IMR-90 (cell line): ENCODE data around the gene ZNF48. TPM values are rescaled to one million over a fixed set of nuclear protein-coding genes. Genes with fewer than 3 reads are reported as not detected.

Experiments
- ATAC-seq: fragments of 200-7000 bp; cut with Tn5 transposase; 2 replicates; pipeline ENCODE4 v1.9.1; 2020; ENCODE audit warnings: low read depth, mild to moderate bottlenecking, moderate library complexity
- BruUV-seq: library from RNA; stranded (reverse); fragments of 400-500 nt; replicated peaks from 2 replicates; lab custom pipeline; 2021; lab: Mats Ljungman, UMichigan
- CTCF ChIA-PET: fragments of 300-600 bp; formaldehyde crosslinking; extraction: SDS; loops from one replicate; lab custom pipeline; 2021; ENCODE audit warnings: antibody characterized with exemption; lab: Yijun Ruan, JAX
- POLR2A ChIA-PET: fragments of 300-600 bp; sonication (Branson Sonifier 250); formaldehyde crosslinking; loops from one replicate; lab custom pipeline; 2022; ENCODE audit warnings: antibody characterized with exemption; ENCODE audit not compliant: unreplicated experiment; lab: Charles Lee
- DNase-seq: peaks from one replicate; pipeline ENCODE4 v3.0.0; 2013
- H2AFZ ChIP-seq: replicated peaks from 2 replicates; pipeline ENCODE3; 2013; ENCODE audit warnings: low read length, mild to moderate bottlenecking; ENCODE audit not compliant: poor library complexity
- H2AK5ac ChIP-seq: 2 replicates; pipeline ENCODE4 v1.6.1; 2013; ENCODE audit warnings: low read depth, low read length, inconsistent platforms
- H2AK9ac ChIP-seq: replicated peaks from 2 replicates; pipeline ENCODE3; 2013; ENCODE audit warnings: mild to moderate bottlenecking, low read depth, low read length, moderate library complexity; ENCODE audit not compliant: poor library complexity
- H2BK120ac ChIP-seq: 2 replicates; pipeline ENCODE4 v1.6.1; 2013; ENCODE audit warnings: low read depth, low read length, inconsistent platforms
- H2BK15ac ChIP-seq: 3 replicates; pipeline ENCODE4 v1.6.1; 2013; ENCODE audit warnings: low read depth, low read length, inconsistent platforms
- H2BK20ac ChIP-seq: 2 replicates; pipeline ENCODE4 v1.6.1; 2013; ENCODE audit warnings: low read depth, mild to moderate bottlenecking, inconsistent platforms, low read length, moderate library complexity
- H2BK5ac ChIP-seq: 2 replicates; pipeline ENCODE4 v1.6.1; 2013; ENCODE audit warnings: mild to moderate bottlenecking, low read depth, low read length, inconsistent platforms; ENCODE audit not compliant: poor library complexity, severe bottlenecking
- H3K14ac ChIP-seq: replicated peaks from 2 replicates; pipeline ENCODE4 v1.6.1; 2013; ENCODE audit warnings: low read depth, low read length, inconsistent platforms
- H3K18ac ChIP-seq: 2 replicates; pipeline ENCODE4 v1.6.1; 2013; ENCODE audit warnings: low read depth, low read length, control low read depth
- H3K23ac ChIP-seq: 2 replicates; pipeline ENCODE4 v1.6.1; 2013; ENCODE audit warnings: low read depth, low read length, inconsistent platforms
- H3K27ac ChIP-seq: 2 replicates; pipeline ENCODE4 v1.5.1; 2013; ENCODE audit warnings: mild to moderate bottlenecking, control low read depth, low read length; ENCODE audit not compliant: insufficient read depth
- H3K27me3 ChIP-seq: 2 replicates; pipeline ENCODE4 v1.6.1; 2013; ENCODE audit warnings: low read length; ENCODE audit not compliant: control insufficient read depth, insufficient read depth
- H3K36me3 ChIP-seq: 2 replicates; pipeline ENCODE4 v1.6.1; 2013; ENCODE audit warnings: low read length, mixed read lengths; ENCODE audit not compliant: control insufficient read depth, insufficient read depth
- H3K4ac ChIP-seq: 2 replicates; pipeline ENCODE4 v1.6.1; 2013; ENCODE audit warnings: low read depth, low read length, inconsistent platforms
- H3K4me1 ChIP-seq: 2 replicates; pipeline ENCODE4 v1.6.1; 2013; ENCODE audit warnings: low read length, mixed read lengths; ENCODE audit not compliant: control insufficient read depth, insufficient read depth
- H3K4me2 ChIP-seq: 2 replicates; pipeline ENCODE4 v1.6.1; 2013; ENCODE audit warnings: low read depth, mild to moderate bottlenecking, control low read depth, low read length, moderate library complexity
- H3K4me3 ChIP-seq: 2 replicates; pipeline ENCODE4 v1.5.1; 2013; ENCODE audit warnings: low read depth, mild to moderate bottlenecking, control low read depth, low read length, moderate library complexity; ENCODE audit not compliant: insufficient read depth
- H3K56ac ChIP-seq: 2 replicates; pipeline ENCODE4 v1.6.1; 2013; ENCODE audit warnings: low read length, inconsistent platforms; ENCODE audit not compliant: insufficient read depth; ENCODE audit errors: extremely low read depth
- H3K79me1 ChIP-seq, 2 experiments: 2 replicates each; pipeline ENCODE4 v1.6.1; 2013; ENCODE audit warnings: low read length in 2 of 2, inconsistent platforms in 1 of 2, low read depth in 1 of 2
- H3K9ac ChIP-seq: 2 replicates; pipeline ENCODE4 v1.6.1; 2013; ENCODE audit warnings: low read depth, low read length, control low read depth
- H3K9me1 ChIP-seq: 2 replicates; pipeline ENCODE4 v1.6.1; 2013; ENCODE audit warnings: low read length, inconsistent platforms; ENCODE audit not compliant: insufficient read depth
- H3K9me3 ChIP-seq: 2 replicates; pipeline ENCODE4 v1.6.1; 2013; ENCODE audit warnings: low read length; ENCODE audit not compliant: control insufficient read depth, insufficient read depth
- H4K20me1 ChIP-seq: 2 replicates; pipeline ENCODE4 v1.6.1; 2013; ENCODE audit warnings: low read length, inconsistent platforms; ENCODE audit not compliant: insufficient read depth
- H4K5ac ChIP-seq: 2 replicates; pipeline ENCODE4 v1.6.1; 2013; ENCODE audit warnings: mild to moderate bottlenecking, low read depth, low read length, control low read depth
- H4K8ac ChIP-seq, 2 experiments: 2 replicates each; pipeline ENCODE4 v1.6.1; 2013; ENCODE audit warnings: low read depth in 2 of 2, low read length in 2 of 2, control low read depth in 1 of 2, inconsistent platforms in 1 of 2
- H4K91ac ChIP-seq: 2 replicates; pipeline ENCODE4 v1.6.1; 2013; ENCODE audit warnings: low read depth, low read length, inconsistent platforms; ENCODE audit not compliant: insufficient read depth
- BHLHE40 ChIP-seq: fragments of 150-350 bp; IDR thresholded peaks from 2 replicates; pipeline ENCODE4 v1.6.1; 2016; ENCODE audit warnings: mild to moderate bottlenecking, low read depth, low read length
- CEBPB ChIP-seq: IDR thresholded peaks from 2 replicates; pipeline ENCODE4 v1.6.1; 2012; ENCODE audit warnings: low read depth, low read length, improper control_type of control experiment
- CHD1 ChIP-seq: IDR thresholded peaks from 2 replicates; pipeline ENCODE4 v1.6.1; 2012; ENCODE audit warnings: low read depth, low read length, improper control_type of control experiment
- FOS ChIP-seq: fragments of 150-350 bp; IDR thresholded peaks from 2 replicates; pipeline ENCODE4 v1.6.1; 2016; ENCODE audit warnings: low read depth, low read length
- MAFK ChIP-seq: IDR thresholded peaks from 2 replicates; pipeline ENCODE4 v1.6.1; 2012; ENCODE audit warnings: low read depth, low read length, improper control_type of control experiment
- MAZ ChIP-seq: IDR thresholded peaks from 2 replicates; pipeline ENCODE4 v1.6.1; 2012; ENCODE audit warnings: low read depth, mild to moderate bottlenecking, low read length, improper control_type of control experiment, moderate library complexity, borderline replicate concordance
- MXI1 ChIP-seq: IDR thresholded peaks from 2 replicates; pipeline ENCODE4 v1.6.1; 2012; ENCODE audit warnings: low read depth, mild to moderate bottlenecking, low read length, moderate library complexity, borderline replicate concordance
- NFE2L2 ChIP-seq: fragments of 150-350 bp; IDR thresholded peaks from 2 replicates; pipeline ENCODE4 v1.6.1; 2016; ENCODE audit warnings: low read depth, mild to moderate bottlenecking, low read length
- POLR2A ChIP-seq: IDR thresholded peaks from 2 replicates; pipeline ENCODE4 v1.6.1; 2012; ENCODE audit warnings: mild to moderate bottlenecking, low read depth, low read length
- RAD21 ChIP-seq: IDR thresholded peaks from 2 replicates; pipeline ENCODE4 v1.6.1; 2012; ENCODE audit warnings: low read length, improper control_type of control experiment
- RCOR1 ChIP-seq: IDR thresholded peaks from 2 replicates; pipeline ENCODE4 v1.6.1; 2012; ENCODE audit warnings: mild to moderate bottlenecking, low read length, improper control_type of control experiment; ENCODE audit not compliant: insufficient replicate concordance
- RFX5 ChIP-seq: IDR thresholded peaks from 2 replicates; pipeline ENCODE4 v1.8.0; 2012; ENCODE audit warnings: low read depth, mild to moderate bottlenecking, low read length, moderate library complexity
- SMC3 ChIP-seq: fragments of 150-350 bp; IDR thresholded peaks from 2 replicates; pipeline ENCODE4 v1.6.1; 2016; ENCODE audit warnings: low read depth, mild to moderate bottlenecking, antibody characterized with exemption, low read length, moderate library complexity
- WGBS, 2 experiments: methylation state at CpG; one replicate each; pipeline versions ENCODE4 v1.1.5 to v1.1.7; 2013; ENCODE audit warnings: missing lambda C conversion rate in 2 of 2; ENCODE audit not compliant: insufficient read length in 1 of 2; ENCODE audit errors: extremely low coverage in 2 of 2; 5-methylcytosine and 5-hydroxymethylcytosine counted together
- dilution Hi-C: fragments of 300-500 bp; cut with HindIII; formaldehyde crosslinking; loops from one replicate; pipeline ENCODE4 v1.14.3; 2018; ENCODE audit warnings: low sequenced_read_pairs; ENCODE audit not compliant: unreplicated experiment
- in situ Hi-C: fragments of 300-500 bp; cut with MboI; formaldehyde crosslinking; loops from 3 replicates; pipeline ENCODE4 v1.14.3; 2019; ENCODE audit warnings: low sequenced_read_pairs, inconsistent platforms, mixed read lengths
- intact Hi-C: fragments of 100-400 bp; cut with micrococcal nuclease; formaldehyde crosslinking; loops from 2 replicates; pipeline ENCODE4 v1.10.0; 2022
- polyA plus RNA-seq, 3 experiments: library from polyadenylated mRNA; depleted of rRNA; stranded (reverse); fragments of >200 nt; gene quantifications; 2 replicates each; pipeline ENCODE4 v1.2.3, GENCODE V29; 2012; ENCODE audit warnings: low replicate concordance in 1 of 3
- total RNA-seq: library from RNA; depleted of rRNA; stranded (reverse); fragments of >200 nt; gene quantifications from 2 replicates; pipeline ENCODE4 v1.2.3, GENCODE V29; 2012
- TF ChIP-seq, protein P1 (sequence below): fragments of 150-350 bp; IDR thresholded peaks from 2 replicates; pipeline ENCODE4 v1.6.1; 2016; ENCODE audit warnings: low read depth, mild to moderate bottlenecking, low read length, moderate library complexity, borderline replicate concordance
- TF ChIP-seq, protein P2 (sequence below): conservative IDR thresholded peaks from 2 replicates; pipeline ENCODE4 v1.5.1; 2012; ENCODE audit warnings: mild to moderate bottlenecking, low read depth, low read length, improper control_type of control experiment
- TF ChIP-seq, protein P3 (sequence below): fragments of 150-350 bp; IDR thresholded peaks from 2 replicates; pipeline ENCODE4 v1.6.1; 2017; ENCODE audit warnings: mild to moderate bottlenecking, antibody characterized with exemption, low read length, low read depth

The ZNF48 gene
- total and polyA plus RNA-seq, 2 of the 4 experiments (the other 2 are of a cell fraction) = 5.8 to 6.6 TPM

DNA sequence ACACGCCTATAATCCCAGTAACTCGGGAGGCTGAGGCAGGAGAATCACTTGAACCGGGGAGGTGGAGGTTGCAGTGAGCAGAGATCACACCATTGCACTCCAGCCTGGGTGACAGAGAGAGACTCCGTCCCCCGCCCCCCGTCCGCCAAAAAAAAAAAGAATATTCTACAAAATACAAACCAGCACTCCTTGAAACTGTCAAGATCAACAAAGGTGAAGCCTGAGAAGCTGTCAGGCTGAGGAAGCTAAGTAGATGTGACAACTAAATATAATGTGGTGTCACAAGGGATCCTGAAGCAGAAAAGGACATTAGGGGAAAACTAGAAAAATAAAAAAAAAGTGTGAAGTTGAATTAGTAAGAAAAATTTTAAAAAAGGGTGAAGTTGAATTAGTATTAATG, 46.3 kb upstream of the ZNF48 start:
- H3K14ac ChIP-seq = no peak overlapping the region
- no peak overlapping the region for H4K91ac ChIP-seq
- no peaks in the 10 kb centered on the region for H3K27me3 ChIP-seq
- no TSS peak for BruUV-seq
- in situ Hi-C loops (no loop called here), intact Hi-C loops (no loop called here), dilution Hi-C loops (no loop called here)
- H2BK15ac ChIP-seq = no peak overlapping the region
- H2AFZ ChIP-seq = no peak overlapping the region
- H4K8ac ChIP-seq = no peak overlapping the region
- no peak overlapping the region for H3K4me2 ChIP-seq
- H3K23ac ChIP-seq = no peak overlapping the region
- peaks cover 17% of the 10 kb centered on the region; the same call in 1 of the 2 replicates for H4K20me1 ChIP-seq
- H3K4ac ChIP-seq = no peak overlapping the region
- WGBS, 2 experiments = no CpG with 5 or more reads among the region's 7 CpGs
- H3K56ac ChIP-seq = no peak overlapping the region
- H3K9ac ChIP-seq = no peak overlapping the region
- no peak for DNase-seq
- CTCF ChIA-PET = no interaction called here
- no peak overlapping the region for H2BK120ac ChIP-seq
- H3K4me3 ChIP-seq = no peak overlapping the region
- no peak overlapping the region for H3K18ac ChIP-seq
- peaks cover 3% of the 10 kb centered on the region; the same call in 1 of the 2 replicates for H3K4me1 ChIP-seq
- POLR2A ChIA-PET = interaction anchor here (0.7 kb wide), 1 partner anchor 47 kb away, joined by 5 read pairs; no protein-coding TSS in a partner anchor
- peaks cover 2% of the 10 kb centered on the region; the same call in 1 of the 2 replicates for H3K9me1 ChIP-seq
- no peak overlapping the region for H2AK9ac ChIP-seq
- no peak for ATAC-seq
- H3K27ac ChIP-seq = no peak overlapping the region
- H4K5ac ChIP-seq = no peak overlapping the region
- H2BK20ac ChIP-seq = no peak overlapping the region
- H3K9me3 ChIP-seq = no peaks in the 10 kb centered on the region
- H3K79me1 ChIP-seq = peaks cover 0 to 45% of the 10 kb centered on the region in 2 experiments; a peak in 2 of 4 replicates
- H2BK5ac ChIP-seq = no peak overlapping the region
- no peak overlapping the region for H2AK5ac ChIP-seq
- TF ChIP-seq CEBPB = no peak
- no peak for TF ChIP-seq RCOR1
- no peak for TF ChIP-seq MAFK
- TF ChIP-seq RFX5 = no peak
- TF ChIP-seq, protein P1, sequence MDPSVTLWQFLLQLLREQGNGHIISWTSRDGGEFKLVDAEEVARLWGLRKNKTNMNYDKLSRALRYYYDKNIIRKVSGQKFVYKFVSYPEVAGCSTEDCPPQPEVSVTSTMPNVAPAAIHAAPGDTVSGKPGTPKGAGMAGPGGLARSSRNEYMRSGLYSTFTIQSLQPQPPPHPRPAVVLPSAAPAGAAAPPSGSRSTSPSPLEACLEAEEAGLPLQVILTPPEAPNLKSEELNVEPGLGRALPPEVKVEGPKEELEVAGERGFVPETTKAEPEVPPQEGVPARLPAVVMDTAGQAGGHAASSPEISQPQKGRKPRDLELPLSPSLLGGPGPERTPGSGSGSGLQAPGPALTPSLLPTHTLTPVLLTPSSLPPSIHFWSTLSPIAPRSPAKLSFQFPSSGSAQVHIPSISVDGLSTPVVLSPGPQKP = no peak
- no peak for TF ChIP-seq RAD21
- TF ChIP-seq BHLHE40 = no peak
- TF ChIP-seq FOS = no peak
- no peak for TF ChIP-seq NFE2L2
- no peak for TF ChIP-seq POLR2A
- no peak for TF ChIP-seq SMC3
- TF ChIP-seq, protein P2, sequence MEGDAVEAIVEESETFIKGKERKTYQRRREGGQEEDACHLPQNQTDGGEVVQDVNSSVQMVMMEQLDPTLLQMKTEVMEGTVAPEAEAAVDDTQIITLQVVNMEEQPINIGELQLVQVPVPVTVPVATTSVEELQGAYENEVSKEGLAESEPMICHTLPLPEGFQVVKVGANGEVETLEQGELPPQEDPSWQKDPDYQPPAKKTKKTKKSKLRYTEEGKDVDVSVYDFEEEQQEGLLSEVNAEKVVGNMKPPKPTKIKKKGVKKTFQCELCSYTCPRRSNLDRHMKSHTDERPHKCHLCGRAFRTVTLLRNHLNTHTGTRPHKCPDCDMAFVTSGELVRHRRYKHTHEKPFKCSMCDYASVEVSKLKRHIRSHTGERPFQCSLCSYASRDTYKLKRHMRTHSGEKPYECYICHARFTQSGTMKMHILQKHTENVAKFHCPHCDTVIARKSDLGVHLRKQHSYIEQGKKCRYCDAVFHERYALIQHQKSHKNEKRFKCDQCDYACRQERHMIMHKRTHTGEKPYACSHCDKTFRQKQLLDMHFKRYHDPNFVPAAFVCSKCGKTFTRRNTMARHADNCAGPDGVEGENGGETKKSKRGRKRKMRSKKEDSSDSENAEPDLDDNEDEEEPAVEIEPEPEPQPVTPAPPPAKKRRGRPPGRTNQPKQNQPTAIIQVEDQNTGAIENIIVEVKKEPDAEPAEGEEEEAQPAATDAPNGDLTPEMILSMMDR = no peak
- no peak for TF ChIP-seq MAZ
- no peak for TF ChIP-seq MXI1
- TF ChIP-seq CHD1 = no peak
- TF ChIP-seq, protein P3, sequence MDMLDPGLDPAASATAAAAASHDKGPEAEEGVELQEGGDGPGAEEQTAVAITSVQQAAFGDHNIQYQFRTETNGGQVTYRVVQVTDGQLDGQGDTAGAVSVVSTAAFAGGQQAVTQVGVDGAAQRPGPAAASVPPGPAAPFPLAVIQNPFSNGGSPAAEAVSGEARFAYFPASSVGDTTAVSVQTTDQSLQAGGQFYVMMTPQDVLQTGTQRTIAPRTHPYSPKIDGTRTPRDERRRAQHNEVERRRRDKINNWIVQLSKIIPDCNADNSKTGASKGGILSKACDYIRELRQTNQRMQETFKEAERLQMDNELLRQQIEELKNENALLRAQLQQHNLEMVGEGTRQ = no peak
- peaks cover 27% of the 10 kb centered on the region for H3K36me3 ChIP-seq
